Measurements from ENCODE around the gene HGF. TPM values are rescaled to one million over a fixed set of nuclear protein-coding genes. Genes with fewer than 3 reads are reported as not detected.

Gene HGF
- total and polyA plus RNA-seq, 7 donors, result 0.46 to 27.2 (median 4.6) TPM

DNA sequence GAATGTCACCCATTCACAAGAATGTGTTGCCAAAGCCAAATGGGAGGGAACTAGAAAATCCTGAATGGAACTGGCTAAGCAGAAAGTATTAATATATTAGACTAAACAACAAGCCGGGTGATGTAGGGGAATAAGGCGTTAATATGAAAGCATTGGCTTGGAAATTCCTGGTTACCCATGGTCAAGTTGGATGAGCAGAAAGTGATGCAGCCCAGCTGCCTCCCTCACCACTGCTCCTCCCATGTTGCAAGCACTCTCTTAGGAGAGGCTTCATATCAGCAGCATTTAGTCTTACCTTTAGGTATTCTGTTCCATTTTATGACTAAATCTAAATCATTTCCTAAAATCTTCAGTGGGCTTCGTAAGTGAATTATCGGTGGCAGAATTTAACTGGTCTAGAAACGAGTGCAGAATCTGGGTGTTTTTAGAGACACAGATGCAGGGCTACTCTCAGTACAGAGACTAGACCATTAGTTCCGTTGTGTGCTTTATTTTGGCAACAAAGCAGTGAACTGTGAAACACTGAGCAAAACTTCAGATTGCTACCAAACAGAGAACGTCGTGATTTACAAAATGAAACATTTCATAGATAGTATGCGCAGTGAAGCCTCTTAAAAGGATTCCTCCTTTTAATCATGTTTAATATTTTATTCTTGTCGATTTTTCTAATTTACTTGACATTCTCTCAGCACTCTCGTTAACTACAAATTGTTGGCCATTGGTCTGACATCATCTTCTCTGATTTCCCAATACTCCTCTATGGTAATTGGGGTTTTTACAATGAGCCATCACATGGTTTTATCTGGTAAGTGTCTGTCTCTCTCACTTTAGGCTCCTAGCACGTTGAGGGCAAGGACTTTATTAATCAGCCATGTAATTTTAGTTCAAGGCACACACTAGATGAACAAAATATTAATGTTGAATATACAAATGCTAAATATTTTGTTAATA lies 22.0 kb upstream of the HGF start:
- intact Hi-C loops (cut with DNase I), result no loop called here
- no peak for DNase-seq
- Histone ChIP-seq H3K27ac (peak overlapping the region in 1 of 4 donors; percentile 3), H3K9me3 (no peaks in the 10 kb centered on the region), H3K36me3 (no peaks in the 10 kb centered on the region), H3K4me1 (no peaks in the 10 kb centered on the region), H3K27me3 (no peaks in the 10 kb centered on the region), H3K4me3 (no peak overlapping the region)
- 79 to 82% methylated on average over 12 of the region's 12 CpGs for WGBS, 2 donors
- TF ChIP-seq POLR2AphosphoS5 (IDR thresholded peaks at IDR 0.05) (no peak), POLR2A (IDR thresholded peaks at IDR 0.05) (no peak), EP300 (IDR thresholded peaks at IDR 0.05) (no peak)
- TF ChIP-seq, protein P1, sequence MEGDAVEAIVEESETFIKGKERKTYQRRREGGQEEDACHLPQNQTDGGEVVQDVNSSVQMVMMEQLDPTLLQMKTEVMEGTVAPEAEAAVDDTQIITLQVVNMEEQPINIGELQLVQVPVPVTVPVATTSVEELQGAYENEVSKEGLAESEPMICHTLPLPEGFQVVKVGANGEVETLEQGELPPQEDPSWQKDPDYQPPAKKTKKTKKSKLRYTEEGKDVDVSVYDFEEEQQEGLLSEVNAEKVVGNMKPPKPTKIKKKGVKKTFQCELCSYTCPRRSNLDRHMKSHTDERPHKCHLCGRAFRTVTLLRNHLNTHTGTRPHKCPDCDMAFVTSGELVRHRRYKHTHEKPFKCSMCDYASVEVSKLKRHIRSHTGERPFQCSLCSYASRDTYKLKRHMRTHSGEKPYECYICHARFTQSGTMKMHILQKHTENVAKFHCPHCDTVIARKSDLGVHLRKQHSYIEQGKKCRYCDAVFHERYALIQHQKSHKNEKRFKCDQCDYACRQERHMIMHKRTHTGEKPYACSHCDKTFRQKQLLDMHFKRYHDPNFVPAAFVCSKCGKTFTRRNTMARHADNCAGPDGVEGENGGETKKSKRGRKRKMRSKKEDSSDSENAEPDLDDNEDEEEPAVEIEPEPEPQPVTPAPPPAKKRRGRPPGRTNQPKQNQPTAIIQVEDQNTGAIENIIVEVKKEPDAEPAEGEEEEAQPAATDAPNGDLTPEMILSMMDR (IDR thresholded peaks at IDR 0.05), result no peak

DNA sequence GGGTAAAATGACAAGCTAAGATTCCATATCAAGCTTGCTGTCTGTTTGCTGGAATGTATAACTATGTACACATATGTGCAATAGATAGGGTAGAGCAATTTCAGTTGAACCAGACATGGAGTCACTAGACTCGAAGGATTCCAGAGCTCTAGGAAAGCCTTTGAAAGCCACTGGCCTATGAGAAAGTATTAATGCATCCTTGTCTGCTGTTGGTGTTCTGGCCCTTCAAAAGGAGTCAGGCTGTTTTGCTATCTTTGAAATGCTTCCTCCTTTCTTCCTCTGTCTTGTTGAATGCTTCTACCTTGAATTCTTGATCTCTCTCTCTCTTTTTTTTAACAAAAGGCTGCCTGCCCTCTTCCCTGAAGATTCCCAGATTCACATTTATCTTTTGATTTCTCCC lies 20.8 kb upstream of the HGF start:
- no peak overlapping the region for H3K27ac ChIP-seq
- no peaks in the 10 kb centered on the region for H3K36me3 ChIP-seq
- intact Hi-C loops (cut with DNase I), result no loop called here
- 58 to 80% methylated on average over 1 of the region's 1 CpG for WGBS, 2 donors
- H3K4me1 ChIP-seq, result no peaks in the 10 kb centered on the region
- TF ChIP-seq, protein P1 (IDR thresholded peaks at IDR 0.05), result no peak
- TF ChIP-seq POLR2A (IDR thresholded peaks at IDR 0.05) (no peak), POLR2AphosphoS5 (IDR thresholded peaks at IDR 0.05) (no peak), EP300 (IDR thresholded peaks at IDR 0.05) (no peak)
- no peaks in the 10 kb centered on the region for H3K27me3 ChIP-seq
- no peak for DNase-seq
- H3K4me3 ChIP-seq, result no peak overlapping the region
- no peaks in the 10 kb centered on the region for H3K9me3 ChIP-seq

DNA sequence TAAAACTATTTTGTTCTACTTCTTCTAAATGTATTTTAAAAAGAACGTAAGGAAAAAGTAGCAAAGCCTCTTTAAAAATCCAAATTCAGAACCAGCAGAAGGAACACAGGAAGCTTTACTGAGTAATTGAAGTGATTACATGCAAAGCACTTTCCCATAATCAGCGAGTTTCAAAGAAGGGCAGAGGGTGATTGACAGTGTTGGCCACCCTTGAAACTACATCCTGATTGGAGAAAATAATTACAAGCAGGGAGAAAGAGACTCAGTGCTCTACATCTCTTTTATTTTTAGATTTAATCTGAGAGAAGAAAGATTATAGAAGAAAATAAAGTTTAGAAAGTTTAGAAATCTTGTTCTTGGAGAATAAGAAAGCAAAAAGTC lies 20.3 kb upstream of the HGF start:
- no peaks in the 10 kb centered on the region for H3K9me3 ChIP-seq
- WGBS, 2 donors, result 41 to 42% methylated on average over 2 of the region's 2 CpGs

DNA sequence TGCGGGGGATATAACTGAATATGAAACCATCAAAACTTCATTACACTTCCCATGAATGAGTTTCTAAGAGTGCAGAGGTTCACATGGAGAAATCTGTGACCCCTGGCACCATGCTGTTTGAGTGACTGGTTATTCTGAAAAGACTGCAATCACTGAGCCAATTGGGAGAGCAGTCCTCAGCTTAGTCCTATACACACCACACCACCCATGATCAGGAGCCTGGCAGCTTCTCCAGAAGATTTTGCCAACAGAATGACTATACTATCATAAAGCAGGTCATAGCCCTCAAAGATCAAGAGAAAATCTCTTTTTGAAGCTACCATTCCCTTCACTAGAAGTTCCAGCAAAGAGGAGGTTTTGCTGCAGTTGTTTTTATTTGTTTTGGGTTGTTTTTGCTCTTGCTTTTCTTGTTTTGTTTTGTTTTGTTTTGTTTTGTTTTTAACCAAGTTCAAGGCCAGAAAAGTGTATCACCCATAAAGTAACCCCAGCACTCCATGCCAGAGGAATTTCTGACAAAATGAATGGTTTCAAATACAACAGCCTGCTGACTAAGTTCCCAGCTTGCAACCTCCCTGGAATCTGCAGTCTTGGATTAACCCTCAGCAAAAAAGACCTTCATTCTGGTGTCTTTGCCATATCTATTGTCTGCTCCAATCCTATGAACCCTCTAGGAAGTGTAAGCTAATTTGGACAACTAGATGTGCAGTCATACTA lies 19.7 kb upstream of the HGF start:
- 94 to 97% methylated on average over 1 of the region's 1 CpG for WGBS, 2 donors
- DNase-seq, result no peak
- Histone ChIP-seq H3K27me3 (no peaks in the 10 kb centered on the region), H3K4me1 (no peaks in the 10 kb centered on the region), H3K27ac (no peak overlapping the region), H3K4me3 (no peak overlapping the region), H3K9me3 (no peaks in the 10 kb centered on the region), H3K36me3 (no peaks in the 10 kb centered on the region)
- TF ChIP-seq, protein P1 (IDR thresholded peaks at IDR 0.05), result no peak
- TF ChIP-seq EP300 (IDR thresholded peaks at IDR 0.05), result no peak
- no peak for TF ChIP-seq POLR2AphosphoS5 (IDR thresholded peaks at IDR 0.05)
- TF ChIP-seq POLR2A (IDR thresholded peaks at IDR 0.05), result no peak
- intact Hi-C loops (cut with DNase I), result no loop called here

More for the DNA sequence above, 20.3 kb upstream of the HGF start:
- TF ChIP-seq, protein P1 (IDR thresholded peaks at IDR 0.05), result no peak
- TF ChIP-seq EP300 (IDR thresholded peaks at IDR 0.05) (no peak), POLR2A (IDR thresholded peaks at IDR 0.05) (no peak), POLR2AphosphoS5 (IDR thresholded peaks at IDR 0.05) (no peak)
- H3K4me1 ChIP-seq, result no peaks in the 10 kb centered on the region
- no peak overlapping the region for H3K4me3 ChIP-seq
- DNase-seq, result no peak
- intact Hi-C loops (cut with DNase I), result no loop called here
- no peaks in the 10 kb centered on the region for H3K27me3 ChIP-seq
- H3K36me3 ChIP-seq, result no peaks in the 10 kb centered on the region
- H3K27ac ChIP-seq, result no peak overlapping the region

Measured in sigmoid colon (tissue), 7 donors.